Esophagus muscularis mucosa (tissue), 4 donors: ENCODE results near the gene CUBN. TPM values are rescaled to one million over a fixed set of nuclear protein-coding genes. Genes with fewer than 3 reads are reported as not detected.
"Not testable (repeated sequence)": the region's sequence is repeated elsewhere in the genome, so short reads cannot be mapped to it uniquely, and the experiment has no call there.

ENCODE experiments used
- DNase-seq: peaks from one replicate; pipeline ENCODE4 v3.0.0-alpha.2; 2017; ENCODE audit errors: extremely low spot score
- H3K27ac ChIP-seq, 4 donors: fragments of 200-600 bp; sonication (generic); replicated peaks in 1 of 4; 1 replicate in 3 of 4; 2 replicates in 1 of 4; pipeline ENCODE4 v1.5.1; 2016 to 2019; ENCODE audit warnings: mild to moderate bottlenecking in 1 of 4
- H3K27me3 ChIP-seq, 4 donors: fragments of 200-600 bp; sonication (generic); one replicate each; pipeline versions ENCODE4 v1.5.1 to v1.6.0; 2016 to 2019
- H3K36me3 ChIP-seq, 4 donors: fragments of 200-600 bp; sonication (generic); one replicate each; pipeline ENCODE4 v1.5.1; 2016 to 2019
- H3K4me1 ChIP-seq, 4 donors: fragments of 200-600 bp; sonication (generic); one replicate each; pipeline ENCODE4 v1.5.1; 2016 to 2019
- H3K4me3 ChIP-seq, 4 donors: fragments of 200-600 bp; sonication (generic); 1 replicate in 2 of 4; 2 replicates in 2 of 4; pipeline ENCODE4 v1.5.1; 2016 to 2019; ENCODE audit warnings: mild to moderate bottlenecking in 4 of 4, moderate library complexity in 1 of 4
- H3K9me3 ChIP-seq, 4 donors: fragments of 200-600 bp; sonication (generic); 1 replicate in 3 of 4; 2 replicates in 1 of 4; pipeline ENCODE4 v1.5.1; 2016 to 2019
- CTCF ChIP-seq, 3 experiments: fragments of 200-600 bp in 2 of 3; fragments of 450-650 bp in 1 of 3; sonication (generic) in 2 of 3; IDR thresholded peaks; one replicate each; pipeline ENCODE4 v1.5.1; 2017 to 2019; ENCODE audit warnings: antibody characterized with exemption in 3 of 3, mild to moderate bottlenecking in 2 of 3, moderate library complexity in 1 of 3
- EP300 ChIP-seq: sonication (generic); formaldehyde crosslinking; IDR thresholded peaks from one replicate; pipeline ENCODE4 v1.6.1; 2017; ENCODE audit warnings: antibody characterized with exemption
- POLR2A ChIP-seq: fragments of 450-650 bp; IDR thresholded peaks from one replicate; pipeline ENCODE4 v1.6.1; 2017; ENCODE audit warnings: antibody characterized with exemption, moderate library complexity, mild to moderate bottlenecking, low read depth
- POLR2AphosphoS5 ChIP-seq, 2 donors: sonication (generic); formaldehyde crosslinking; IDR thresholded peaks; one replicate each; pipeline ENCODE4 v1.6.1; 2017; ENCODE audit warnings: antibody characterized with exemption in 2 of 2
- WGBS: methylation state at CpG from one replicate; pipeline ENCODE4 v1.1.5; 2018; 5-methylcytosine and 5-hydroxymethylcytosine counted together
- intact Hi-C: fragments of 100-400 bp; cut with DNase I; formaldehyde crosslinking; loops from one replicate; pipeline ENCODE4 v1.15.1; 2023
- total RNA-seq, 4 donors: library from RNA; depleted of rRNA; stranded (reverse); fragments of >200 nt; gene quantifications; one replicate each; pipeline versions ENCODE4 v1.1.0 to v1.2.1, GENCODE V29; 2016

CUBN gene
- total RNA-seq, 4 donors from 2014 or later: 1.3 to 4.6 (median 2.3) TPM

GRCh38 chr10:17119845-17120244, 9.8 kb downstream of the CUBN start:
- Histone ChIP-seq H3K4me1 (peaks cover 0 to 3% (median 0%) of the 10 kb centered on the region in 4 donors), H3K27me3 (no peaks in the 10 kb centered on the region), H3K27ac (no peak overlapping the region), H3K9me3 (no peaks in the 10 kb centered on the region), H3K4me3 (no peak overlapping the region), H3K36me3 (no peaks in the 10 kb centered on the region)
- 78% methylated on average over 3 of the region's 3 CpGs for WGBS
- no peak for DNase-seq
- no peak for TF ChIP-seq CTCF (IDR thresholded peaks at IDR 0.05)
- no peak for TF ChIP-seq EP300
- TF ChIP-seq POLR2A: no peak
- TF ChIP-seq POLR2AphosphoS5 (IDR thresholded peaks at IDR 0.05): no peak
- intact Hi-C loops: no loop called here

- 94% methylated on average over 5 of the region's 5 CpGs for WGBS
- no peak overlapping the region for H3K4me3 ChIP-seq
- no peaks in the 10 kb centered on the region for H3K9me3 ChIP-seq
- no peak for TF ChIP-seq POLR2A
- no peak for TF ChIP-seq POLR2AphosphoS5 (IDR thresholded peaks at IDR 0.05)
- TF ChIP-seq CTCF (IDR thresholded peaks at IDR 0.05): no peak
- TF ChIP-seq EP300: no peak
- no peak overlapping the region for H3K27ac ChIP-seq
- no peak for DNase-seq
- intact Hi-C loops: no loop called here
- no peaks in the 10 kb centered on the region for H3K27me3 ChIP-seq
- peaks cover 0 to 3% (median 0%) of the 10 kb centered on the region in 4 donors for H3K4me1 ChIP-seq
- no peaks in the 10 kb centered on the region for H3K36me3 ChIP-seq
Observed at GRCh38 chr10:17116193-17116592, 13.4 kb downstream of the CUBN start.

- Histone ChIP-seq H3K9me3 (no peaks in the 10 kb centered on the region), H3K4me3 (no peak overlapping the region), H3K27ac (no peak overlapping the region), H3K36me3 (no peaks in the 10 kb centered on the region), H3K27me3 (no peaks in the 10 kb centered on the region), H3K4me1 (peaks cover 0 to 3% (median 0%) of the 10 kb centered on the region in 4 donors)
- 87% methylated on average over 5 of the region's 5 CpGs for WGBS
- TF ChIP-seq POLR2AphosphoS5 (IDR thresholded peaks at IDR 0.05) (no peak), POLR2A (no peak), EP300 (no peak), CTCF (IDR thresholded peaks at IDR 0.05) (no peak)
- intact Hi-C loops: no loop called here
- DNase-seq: no peak
Observed at GRCh38 chr10:17115683-17116082, 13.9 kb downstream of the CUBN start.

GRCh38 chr10:17114878-17115444, 14.7 kb downstream of the CUBN start:
- H3K4me3 ChIP-seq, H3K36me3 ChIP-seq, intact Hi-C loops, H3K27me3 ChIP-seq, DNase-seq, H3K27ac ChIP-seq, H3K9me3 ChIP-seq, H3K4me1 ChIP-seq: not testable (repeated sequence)
- 92% methylated on average over 13 of the region's 13 CpGs for WGBS

GRCh38 chr10:17113889-17114540, 15.6 kb downstream of the CUBN start:
- no peak overlapping the region for H3K4me3 ChIP-seq
- no peaks in the 10 kb centered on the region for H3K36me3 ChIP-seq
- no peaks in the 10 kb centered on the region for H3K9me3 ChIP-seq
- WGBS: 66% methylated on average over 7 of the region's 7 CpGs
- TF ChIP-seq POLR2A (no peak), EP300 (no peak), CTCF (IDR thresholded peaks at IDR 0.05) (no peak), POLR2AphosphoS5 (IDR thresholded peaks at IDR 0.05) (no peak)
- DNase-seq: no peak
- intact Hi-C loops: no loop called here
- no peaks in the 10 kb centered on the region for H3K27me3 ChIP-seq
- peaks cover 0 to 3% (median 0%) of the 10 kb centered on the region in 4 donors for H3K4me1 ChIP-seq
- no peak overlapping the region for H3K27ac ChIP-seq
